Mesenchymal stem cell (in vitro differentiated cells and primary cell): ENCODE data around the gene BMPR1A.

Experiments used
- DNase-seq: peaks from one replicate; pipeline ENCODE4 v3.0.0-alpha.2; 2013
- H2AFZ ChIP-seq: one replicate; pipeline ENCODE4 v1.6.1; 2013; ENCODE audit warnings: low read depth, mild to moderate bottlenecking, control low read depth, inconsistent platforms, low read length, moderate library complexity
- H2AK5ac ChIP-seq: 2 replicates; pipeline ENCODE4 v1.6.1; 2013; ENCODE audit warnings: low read length, moderate library complexity, mild to moderate bottlenecking, inconsistent platforms; ENCODE audit not compliant: severe bottlenecking
- H2BK120ac ChIP-seq: one replicate; pipeline ENCODE4 v1.6.1; 2013; ENCODE audit warnings: low read depth, mild to moderate bottlenecking, inconsistent platforms, low read length, moderate library complexity
- H2BK12ac ChIP-seq, 2 experiments: one replicate each; pipeline ENCODE4 v1.6.1; 2013; ENCODE audit warnings: inconsistent platforms in 2 of 2, low read length in 2 of 2, mild to moderate bottlenecking in 2 of 2, moderate library complexity in 2 of 2, control low read depth in 1 of 2
- H2BK15ac ChIP-seq: one replicate; pipeline ENCODE4 v1.6.1; 2013; ENCODE audit warnings: mild to moderate bottlenecking, low read depth, inconsistent platforms; ENCODE audit not compliant: poor library complexity, severe bottlenecking
- H2BK5ac ChIP-seq: 2 replicates; pipeline ENCODE4 v1.6.1; 2013; ENCODE audit warnings: low read depth, mild to moderate bottlenecking, low read length, control low read depth, inconsistent platforms; ENCODE audit not compliant: poor library complexity, severe bottlenecking
- H3K14ac ChIP-seq, 2 experiments: one replicate each; pipeline ENCODE4 v1.6.1; 2013; ENCODE audit warnings: inconsistent platforms in 2 of 2, low read length in 2 of 2, control low read depth in 1 of 2, mild to moderate bottlenecking in 1 of 2, moderate library complexity in 1 of 2
- H3K18ac ChIP-seq, 2 experiments: one replicate each; pipeline ENCODE4 v1.6.1; 2013; ENCODE audit warnings: inconsistent platforms in 2 of 2, low read length in 2 of 2, control low read depth in 1 of 2, low read depth in 1 of 2, mild to moderate bottlenecking in 1 of 2
- H3K23ac ChIP-seq, 2 experiments: one replicate each; pipeline ENCODE4 v1.6.1; 2013; ENCODE audit warnings: inconsistent platforms in 2 of 2, low read length in 2 of 2, mild to moderate bottlenecking in 2 of 2, moderate library complexity in 2 of 2, control low read depth in 1 of 2
- H3K27ac ChIP-seq: 2 replicates; pipeline ENCODE4 v1.5.1; 2013; ENCODE audit warnings: mild to moderate bottlenecking, moderate library complexity, low read length, control low read depth, inconsistent platforms; ENCODE audit not compliant: poor library complexity, severe bottlenecking
- H3K27me3 ChIP-seq, 2 experiments: 2 replicates each; pipeline versions ENCODE4 v1.6.1 to v1.7.0; 2013; ENCODE audit warnings: low read length in 2 of 2, mild to moderate bottlenecking in 2 of 2, moderate library complexity in 2 of 2, control low read depth in 1 of 2, inconsistent platforms in 1 of 2; ENCODE audit not compliant: control insufficient read depth in 1 of 2, insufficient read depth in 1 of 2
- H3K36me3 ChIP-seq, 2 experiments: 2 replicates each; pipeline versions ENCODE4 v1.6.1 to v1.7.0; 2013; ENCODE audit warnings: low read length in 2 of 2, control low read depth in 1 of 2, inconsistent platforms in 1 of 2, low read depth in 1 of 2, mild to moderate bottlenecking in 1 of 2; ENCODE audit not compliant: insufficient read depth in 2 of 2, control insufficient read depth in 1 of 2
- H3K4ac ChIP-seq, 2 experiments: one replicate each; pipeline ENCODE4 v1.6.1; 2013; ENCODE audit warnings: inconsistent platforms in 2 of 2, low read length in 2 of 2, mild to moderate bottlenecking in 2 of 2, moderate library complexity in 2 of 2, control low read depth in 1 of 2, low read depth in 1 of 2
- H3K4me1 ChIP-seq: 2 replicates; pipeline ENCODE4 v1.6.1; 2013; ENCODE audit warnings: low read depth, low read length, control low read depth; ENCODE audit not compliant: control insufficient read depth, insufficient read depth
- H3K4me2 ChIP-seq: 2 replicates; pipeline ENCODE4 v1.6.1; 2013; ENCODE audit warnings: low read length, mild to moderate bottlenecking, inconsistent platforms; ENCODE audit not compliant: poor library complexity, severe bottlenecking
- H3K4me3 ChIP-seq, 2 experiments: 2 replicates each; pipeline versions ENCODE4 v1.5.1 to v1.7.0; 2013; ENCODE audit warnings: low read length in 2 of 2, mild to moderate bottlenecking in 2 of 2, control low read depth in 1 of 2, low read depth in 1 of 2; ENCODE audit not compliant: insufficient read depth in 1 of 2
- H3K79me1 ChIP-seq: replicated peaks from 2 replicates; pipeline ENCODE4 v1.6.1; 2013; ENCODE audit warnings: mild to moderate bottlenecking, control low read depth, low read length, inconsistent platforms; ENCODE audit not compliant: poor library complexity, severe bottlenecking
- H3K9ac ChIP-seq: 2 replicates; pipeline ENCODE4 v1.7.0; 2013; ENCODE audit warnings: mild to moderate bottlenecking, low read length, moderate library complexity
- H3K9me3 ChIP-seq: 2 replicates; pipeline ENCODE4 v1.7.0; 2013; ENCODE audit warnings: mild to moderate bottlenecking, low read length; ENCODE audit not compliant: control insufficient read depth
- H4K8ac ChIP-seq: one replicate; pipeline ENCODE4 v1.6.1; 2013; ENCODE audit warnings: inconsistent platforms, mild to moderate bottlenecking, low read length, moderate library complexity
- H4K91ac ChIP-seq: one replicate; pipeline ENCODE4 v1.6.1; 2013; ENCODE audit warnings: mild to moderate bottlenecking, low read length, inconsistent platforms
- WGBS: methylation state at CpG from one replicate; pipeline ENCODE4 v1.1.7; 2013; ENCODE audit warnings: mixed read lengths; 5-methylcytosine and 5-hydroxymethylcytosine counted together

BMPR1A gene

GRCh38 chr10:86876748-86877147 is 120.3 kb downstream of the BMPR1A start:
- Histone ChIP-seq H3K14ac (no peak overlapping the region), H3K27ac (no peak overlapping the region), H2BK12ac (no peak overlapping the region), H2BK5ac (no peak overlapping the region), H3K9ac (no peak overlapping the region), H2AK5ac (no peak overlapping the region), H3K4ac (no peak overlapping the region), H3K4me1 (peaks cover 3% of the 10 kb centered on the region), H4K8ac (no peak overlapping the region), H2AFZ (no peak overlapping the region), H3K18ac (no peak overlapping the region), H3K4me2 (no peak overlapping the region), H2BK15ac (no peak overlapping the region), H3K79me1 (peaks cover 13% of the 10 kb centered on the region), H2BK120ac (no peak overlapping the region), H3K23ac (no peak overlapping the region), H3K36me3 (peaks cover 2 to 21% of the 10 kb centered on the region in 2 experiments), H3K27me3 (no peaks in the 10 kb centered on the region), H3K4me3 (no peak overlapping the region), H4K91ac (no peak overlapping the region), H3K9me3 (no peaks in the 10 kb centered on the region)
- DNase-seq = peak; percentile 94
- no CpG with 5 or more reads among the region's 2 CpGs for whole genome bisulfite sequencing

DNA sequence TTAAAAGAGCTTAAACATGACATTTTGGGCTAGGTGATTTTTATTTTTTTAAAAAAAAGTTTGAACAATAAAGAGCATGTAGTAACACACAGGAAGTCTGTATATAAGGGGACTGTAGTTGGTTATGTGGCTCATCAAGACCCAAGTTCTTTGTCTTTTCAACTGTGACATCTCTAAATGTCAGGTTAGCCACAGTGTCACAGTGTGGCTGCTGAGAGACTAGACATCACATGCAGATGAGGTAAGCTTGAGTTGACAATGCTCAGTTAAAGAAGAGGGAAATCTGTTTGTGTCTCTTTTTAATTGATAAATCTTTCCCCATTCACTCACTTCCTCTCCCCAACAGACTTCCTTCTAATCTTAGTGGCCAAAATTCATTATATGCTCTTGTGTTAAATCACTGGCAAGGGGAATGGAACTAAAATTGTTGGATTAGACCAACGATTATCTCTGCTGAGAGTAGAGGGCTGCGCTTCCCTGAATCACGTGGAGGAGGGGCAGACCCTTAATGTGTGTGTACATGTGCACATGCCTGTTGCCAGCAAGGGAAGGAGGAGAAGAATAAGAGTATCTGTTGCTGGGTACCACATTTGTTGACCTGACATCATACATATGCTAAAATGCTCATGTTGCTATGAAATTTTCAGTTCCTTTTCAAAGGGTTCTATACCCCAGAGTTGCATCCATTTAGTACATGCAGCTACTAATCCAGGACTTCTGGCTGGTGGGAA is 122.7 kb downstream of the BMPR1A start:
- peaks cover 4% of the 10 kb centered on the region for H3K4me1 ChIP-seq
- H3K36me3 ChIP-seq = peaks cover 2 to 21% of the 10 kb centered on the region in 2 experiments
- H3K27me3 ChIP-seq = no peaks in the 10 kb centered on the region
- no peak overlapping the region for H2AK5ac ChIP-seq
- no peak overlapping the region for H2BK15ac ChIP-seq
- DNase-seq = no peak
- H4K8ac ChIP-seq = no peak overlapping the region
- H3K9ac ChIP-seq = no peak overlapping the region
- no peak overlapping the region for H3K4me3 ChIP-seq
- H3K23ac ChIP-seq = no peak overlapping the region
- H3K79me1 ChIP-seq = peaks cover 9% of the 10 kb centered on the region
- no peak overlapping the region for H2BK120ac ChIP-seq
- no peak overlapping the region for H4K91ac ChIP-seq
- H2BK12ac ChIP-seq = peak overlapping the region in 1 of 2 experiments; percentile 57
- 85% methylated on average over 3 of the region's 3 CpGs for WGBS
- no peak overlapping the region for H3K4me2 ChIP-seq
- H3K27ac ChIP-seq = no peak overlapping the region
- H3K4ac ChIP-seq = no peak overlapping the region
- no peak overlapping the region for H3K14ac ChIP-seq
- no peak overlapping the region for H2AFZ ChIP-seq
- H3K18ac ChIP-seq = peak overlapping the region in 1 of 2 experiments; percentile 48
- H2BK5ac ChIP-seq = no peak overlapping the region
- H3K9me3 ChIP-seq = no peaks in the 10 kb centered on the region

- Histone ChIP-seq H2BK5ac (no peak overlapping the region), H2AK5ac (no peak overlapping the region), H3K79me1 (peaks cover 11% of the 10 kb centered on the region), H3K27ac (no peak overlapping the region), H3K18ac (no peak overlapping the region), H2AFZ (no peak overlapping the region), H3K4me1 (peaks cover 4% of the 10 kb centered on the region), H3K36me3 (peaks cover 2 to 18% of the 10 kb centered on the region in 2 experiments), H3K27me3 (no peaks in the 10 kb centered on the region), H3K9ac (no peak overlapping the region), H3K4me3 (no peak overlapping the region), H2BK120ac (no peak overlapping the region), H4K91ac (no peak overlapping the region), H3K4ac (no peak overlapping the region), H2BK12ac (no peak overlapping the region), H3K23ac (no peak overlapping the region), H2BK15ac (no peak overlapping the region), H3K4me2 (no peak overlapping the region), H3K9me3 (no peaks in the 10 kb centered on the region), H3K14ac (no peak overlapping the region), H4K8ac (no peak overlapping the region)
- DNase-seq = no peak
- 97% methylated on average over 4 of the region's 4 CpGs for WGBS
Observed at GRCh38 chr10:86880971-86881370, 124.6 kb downstream of the BMPR1A start.

GRCh38 chr10:86888585-86889381 is 132.4 kb downstream of the BMPR1A start:
- Histone ChIP-seq H4K8ac (peak overlapping the region; percentile 27), H3K36me3 (peaks cover 5 to 26% of the 10 kb centered on the region in 2 experiments), H3K23ac (no peak overlapping the region), H2AK5ac (no peak overlapping the region), H3K9me3 (no peaks in the 10 kb centered on the region), H2BK15ac (no peak overlapping the region), H3K14ac (no peak overlapping the region), H3K27ac (peak overlapping the region; percentile 19), H2BK12ac (peak overlapping the region in 1 of 2 experiments; percentile 37), H2AFZ (no peak overlapping the region), H3K18ac (no peak overlapping the region), H3K4ac (peak overlapping the region in 1 of 2 experiments; percentile 35), H2BK5ac (no peak overlapping the region), H3K4me1 (peaks cover 5% of the 10 kb centered on the region), H3K79me1 (peaks cover 15% of the 10 kb centered on the region), H3K9ac (no peak overlapping the region), H4K91ac (no peak overlapping the region), H3K27me3 (no peaks in the 10 kb centered on the region), H2BK120ac (no peak overlapping the region), H3K4me2 (no peak overlapping the region), H3K4me3 (no peak overlapping the region)
- WGBS = 64% methylated on average over 5 of the region's 7 CpGs
- peak; percentile 83 for DNase-seq
